Muscle of leg (tissue), 11 donors: Measurements from ENCODE around the gene TRIM33. TPM values are rescaled to one million over a fixed set of nuclear protein-coding genes. Genes with fewer than 3 reads are reported as not detected.
"Not testable (repeated sequence)": the region's sequence is repeated elsewhere in the genome, so short reads cannot be mapped to it uniquely, and the experiment has no call there.

Experiments
- DNase-seq: peaks from one replicate; pipeline ENCODE4 v3.0.0; 2013
- H3K27ac ChIP-seq: one replicate; pipeline ENCODE4 v1.5.1; 2013; ENCODE audit warnings: mild to moderate bottlenecking, low read length, control low read depth
- H3K27me3 ChIP-seq: one replicate; pipeline ENCODE4 v1.6.1; 2013; ENCODE audit warnings: low read length; ENCODE audit not compliant: control insufficient read depth, insufficient read depth
- H3K36me3 ChIP-seq: one replicate; pipeline ENCODE4 v1.6.1; 2013; ENCODE audit warnings: low read length; ENCODE audit not compliant: control insufficient read depth, insufficient read depth
- H3K4me1 ChIP-seq: one replicate; pipeline ENCODE4 v1.6.1; 2013; ENCODE audit warnings: low read length; ENCODE audit not compliant: control insufficient read depth, insufficient read depth
- H3K4me3 ChIP-seq: one replicate; pipeline ENCODE4 v1.5.1; 2013; ENCODE audit warnings: low read length, control low read depth
- H3K9me3 ChIP-seq: replicated peaks from 2 replicates; pipeline ENCODE4 v1.6.1; 2013; ENCODE audit warnings: low read depth, low read length; ENCODE audit not compliant: control insufficient read depth
- WGBS: methylation state at CpG from one replicate; pipeline ENCODE4 v1.1.5; 2013; ENCODE audit warnings: missing lambda C conversion rate; ENCODE audit not compliant: insufficient coverage; 5-methylcytosine and 5-hydroxymethylcytosine counted together
- polyA plus RNA-seq, 8 donors: library from polyadenylated mRNA; unstranded; fragments of 120-200 nt; gene quantifications; one replicate each; pipeline versions ENCODE4 v1.2.1 to v1.2.3, GENCODE V29; 2013; ENCODE audit warnings: inconsistent platforms in 1 of 8, low replicate concordance in 1 of 8; ENCODE audit not compliant: insufficient read length in 8 of 8, insufficient read depth in 1 of 8
- total RNA-seq: library from RNA; stranded (reverse); fragments of 120-200 nt; gene quantifications from one replicate; pipeline ENCODE4 v1.2.4, GENCODE V29; 2013

Gene TRIM33
- total and polyA plus RNA-seq, 9 donors: 14.3 to 26.2 (median 18.2) TPM

DNA sequence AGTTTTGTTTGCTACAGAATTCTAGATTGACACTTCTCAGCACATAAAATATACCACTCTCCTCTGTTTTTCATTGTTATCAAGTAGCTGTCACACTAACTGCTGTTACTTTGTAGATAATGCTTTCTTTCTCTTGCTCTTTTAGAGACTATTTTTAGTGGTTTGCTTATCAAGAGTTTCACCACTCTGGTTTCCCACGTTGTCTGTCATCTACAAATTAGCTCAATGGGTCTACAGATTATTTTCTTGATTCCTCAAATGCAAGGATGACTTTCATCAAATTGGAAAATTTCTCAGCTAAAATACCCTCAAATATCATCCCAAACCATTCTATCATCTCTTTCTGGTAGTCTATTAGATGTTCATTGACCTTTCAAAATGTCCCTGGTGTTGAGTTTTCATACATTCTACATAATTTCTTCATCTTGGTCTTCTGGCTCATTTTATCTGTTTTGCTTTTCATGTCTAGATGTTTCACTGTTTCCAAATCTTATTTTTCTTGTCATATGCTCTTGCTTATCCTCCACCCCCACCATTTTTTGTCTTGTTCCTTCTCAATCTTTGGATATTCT, 122.5 kb downstream of the TRIM33 start:
- Histone ChIP-seq H3K9me3 (peaks cover 22% of the 10 kb centered on the region), H3K27ac (no peak overlapping the region), H3K4me1 (no peaks in the 10 kb centered on the region), H3K36me3 (peaks cover 4% of the 10 kb centered on the region), H3K27me3 (no peaks in the 10 kb centered on the region), H3K4me3 (no peak overlapping the region)
- no peak for DNase-seq
- no CpG with 5 or more reads among the region's 1 CpG for WGBS

- not testable (repeated sequence) for H3K27me3 ChIP-seq, H3K4me1 ChIP-seq, DNase-seq, H3K36me3 ChIP-seq, H3K4me3 ChIP-seq, H3K27ac ChIP-seq
- H3K9me3 ChIP-seq: peaks cover 22% of the 10 kb centered on the region
- no CpG with 5 or more reads among the region's 6 CpGs for WGBS
Measured at GRCh38 chr1:114387585-114387984, 123.4 kb downstream of the TRIM33 start.

GRCh38 chr1:114387010-114387360, 124.0 kb downstream of the TRIM33 start:
- H3K36me3 ChIP-seq: peaks cover 2% of the 10 kb centered on the region
- peaks cover 22% of the 10 kb centered on the region for H3K9me3 ChIP-seq
- peak; percentile 11 for DNase-seq
- no peak overlapping the region for H3K27ac ChIP-seq
- no CpG with 5 or more reads among the region's 1 CpG for WGBS
- H3K4me1 ChIP-seq: no peaks in the 10 kb centered on the region
- H3K27me3 ChIP-seq: no peaks in the 10 kb centered on the region
- no peak overlapping the region for H3K4me3 ChIP-seq

DNA sequence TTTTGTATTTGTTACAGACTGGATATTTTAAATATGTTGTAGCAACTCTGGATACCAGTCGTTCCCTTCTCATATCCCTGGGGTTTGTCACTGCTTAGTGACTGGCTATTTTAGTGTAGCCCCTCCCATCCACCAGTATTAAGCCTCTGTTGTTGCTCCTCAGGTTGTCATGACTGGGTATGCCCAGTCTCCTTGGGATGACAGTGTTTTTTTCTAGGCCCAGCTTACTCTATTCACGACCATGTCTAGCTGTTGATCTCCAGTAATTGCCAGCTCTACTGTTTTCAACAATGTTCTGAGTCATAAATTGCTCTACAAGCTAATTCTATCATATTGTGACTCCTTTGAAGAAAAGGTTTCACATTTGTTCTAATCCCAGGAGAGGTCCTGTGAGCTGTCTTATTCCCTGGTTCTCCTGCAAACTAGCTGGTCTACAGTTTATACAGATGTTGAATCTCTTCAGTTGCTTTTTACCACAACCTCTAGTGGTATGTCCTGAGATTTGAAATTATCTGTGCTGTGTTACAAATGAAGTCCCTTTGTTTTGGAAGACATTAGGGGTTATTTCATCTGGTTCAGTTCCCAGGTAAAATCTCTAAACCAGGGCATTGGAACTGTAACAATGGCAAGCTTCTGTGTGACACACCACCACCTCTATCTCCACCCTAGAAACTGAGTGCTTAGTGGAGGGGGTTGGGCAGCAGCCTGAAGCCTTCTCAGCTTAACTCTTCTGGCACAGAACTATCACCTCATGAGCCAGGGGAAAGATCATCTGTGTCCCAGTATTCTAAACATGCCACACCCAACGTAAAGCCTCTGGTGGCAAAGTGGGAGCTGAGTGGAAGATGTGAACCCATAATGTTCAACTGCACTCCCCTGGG, 124.6 kb downstream of the TRIM33 start:
- H3K4me1 ChIP-seq: no peaks in the 10 kb centered on the region
- WGBS: no CpG with 5 or more reads among the region's 3 CpGs
- H3K27me3 ChIP-seq: no peaks in the 10 kb centered on the region
- H3K27ac ChIP-seq: no peak overlapping the region
- no peak overlapping the region for H3K4me3 ChIP-seq
- peaks cover 22% of the 10 kb centered on the region for H3K9me3 ChIP-seq
- DNase-seq: peak; percentile 14
- no peaks in the 10 kb centered on the region for H3K36me3 ChIP-seq

DNA sequence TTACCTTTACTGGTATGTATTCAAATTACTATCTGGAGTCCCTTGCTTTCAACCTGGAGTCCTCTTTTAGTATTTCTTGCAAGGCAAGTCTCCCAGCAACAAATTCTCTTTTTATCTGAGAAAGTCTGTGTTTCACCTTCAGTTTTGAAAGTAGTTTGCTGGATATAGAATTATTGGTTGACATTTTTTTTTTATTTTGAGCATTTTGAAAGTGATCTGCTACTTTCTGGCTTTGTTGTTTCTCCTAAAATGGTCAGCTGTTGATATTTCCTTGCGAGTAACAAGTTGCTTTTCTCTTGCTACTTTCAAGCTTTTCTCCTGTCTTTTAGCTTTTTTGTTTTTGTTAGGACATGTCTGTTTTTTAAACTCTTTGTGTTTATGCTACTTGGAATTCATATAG, 126.1 kb downstream of the TRIM33 start:
- no peaks in the 10 kb centered on the region for H3K27me3 ChIP-seq
- no peak overlapping the region for H3K4me3 ChIP-seq
- H3K27ac ChIP-seq: no peak overlapping the region
- peaks cover 22% of the 10 kb centered on the region for H3K9me3 ChIP-seq
- H3K36me3 ChIP-seq: no peaks in the 10 kb centered on the region
- no peaks in the 10 kb centered on the region for H3K4me1 ChIP-seq
- WGBS: no CpG with 5 or more reads among the region's 1 CpG
- no peak for DNase-seq

DNA sequence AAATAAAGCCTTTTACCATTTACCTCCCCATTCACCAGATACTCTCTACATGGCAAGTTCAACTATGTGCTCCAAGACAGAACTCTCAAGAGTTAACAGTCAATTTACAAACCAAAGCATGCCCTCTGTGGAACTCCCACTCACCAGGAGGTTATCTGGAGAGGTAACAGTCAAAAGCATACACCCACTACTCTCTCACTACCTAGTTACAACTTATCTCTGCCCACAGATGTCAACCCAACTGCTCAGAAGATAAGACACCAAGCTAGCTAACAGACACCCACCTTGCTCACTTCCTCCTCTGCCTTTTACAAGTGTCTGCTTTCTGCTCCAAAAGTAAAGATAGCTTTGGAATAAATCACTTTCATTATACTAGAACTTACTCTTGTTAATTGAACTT, 131.0 kb downstream of the TRIM33 start:
- Histone ChIP-seq H3K4me3 (no peak overlapping the region), H3K36me3 (no peaks in the 10 kb centered on the region), H3K4me1 (no peaks in the 10 kb centered on the region), H3K9me3 (peaks cover 17% of the 10 kb centered on the region), H3K27ac (no peak overlapping the region), H3K27me3 (no peaks in the 10 kb centered on the region)
- no peak for DNase-seq

DNA sequence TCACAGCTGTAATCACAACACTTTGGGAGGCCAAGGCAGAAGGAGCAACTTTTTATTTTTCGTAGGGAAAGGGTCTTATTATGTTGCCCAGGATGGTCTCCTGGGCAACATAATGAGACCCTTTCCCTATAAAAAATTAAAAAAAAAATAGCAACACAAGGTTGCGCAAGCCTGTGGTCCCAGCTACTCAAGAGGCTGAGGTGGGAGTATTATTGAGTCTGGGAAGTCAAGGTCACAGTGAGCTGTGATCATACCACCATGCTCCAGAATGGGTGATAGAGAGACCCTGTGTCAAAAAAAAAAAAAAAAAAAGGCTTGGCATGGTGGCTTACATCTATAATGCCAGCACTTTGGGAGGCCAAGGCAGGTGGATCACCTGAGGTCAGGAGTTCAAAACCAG, 131.6 kb downstream of the TRIM33 start:
- peaks cover 17% of the 10 kb centered on the region for H3K9me3 ChIP-seq

GRCh38 chr1:114377356-114377755, 133.6 kb downstream of the TRIM33 start:
- H3K9me3 ChIP-seq: peaks cover 18% of the 10 kb centered on the region
- no peak for DNase-seq
- no peaks in the 10 kb centered on the region for H3K27me3 ChIP-seq
- H3K27ac ChIP-seq: no peak overlapping the region
- no peak overlapping the region for H3K4me3 ChIP-seq
- no peaks in the 10 kb centered on the region for H3K36me3 ChIP-seq
- H3K4me1 ChIP-seq: no peaks in the 10 kb centered on the region

More for the DNA sequence above, 131.6 kb downstream of the TRIM33 start:
- Histone ChIP-seq H3K4me1 (no peaks in the 10 kb centered on the region), H3K36me3 (no peaks in the 10 kb centered on the region), H3K4me3 (no peak overlapping the region), H3K27me3 (no peaks in the 10 kb centered on the region), H3K27ac (no peak overlapping the region)
- DNase-seq: no peak
- no CpG with 5 or more reads among the region's 2 CpGs for WGBS

DNA sequence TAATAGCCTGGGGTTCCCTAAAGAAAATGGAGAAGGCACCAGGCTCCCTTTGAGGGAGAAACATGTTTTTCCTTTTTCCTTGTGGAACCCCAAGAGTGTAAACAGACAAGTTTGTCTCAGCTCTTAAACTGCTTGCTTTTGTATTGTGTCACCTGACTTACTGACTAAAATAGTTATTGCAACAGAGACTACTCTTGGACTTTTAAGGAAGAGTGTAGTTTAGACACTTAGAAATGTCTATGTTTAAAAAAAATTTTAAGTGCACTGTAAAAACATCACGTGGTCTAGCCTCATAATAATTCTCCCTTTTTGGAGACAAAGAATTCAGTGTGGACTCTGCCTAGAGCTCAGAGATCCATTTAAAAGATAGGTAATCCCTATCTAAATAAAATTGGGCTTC, 141.1 kb downstream of the TRIM33 start:
- Histone ChIP-seq H3K4me1 (no peaks in the 10 kb centered on the region), H3K27ac (no peak overlapping the region), H3K36me3 (no peaks in the 10 kb centered on the region), H3K27me3 (no peaks in the 10 kb centered on the region), H3K4me3 (no peak overlapping the region), H3K9me3 (peaks cover 8% of the 10 kb centered on the region)
- peak; percentile 54 for DNase-seq
- no CpG with 5 or more reads among the region's 1 CpG for WGBS

DNA sequence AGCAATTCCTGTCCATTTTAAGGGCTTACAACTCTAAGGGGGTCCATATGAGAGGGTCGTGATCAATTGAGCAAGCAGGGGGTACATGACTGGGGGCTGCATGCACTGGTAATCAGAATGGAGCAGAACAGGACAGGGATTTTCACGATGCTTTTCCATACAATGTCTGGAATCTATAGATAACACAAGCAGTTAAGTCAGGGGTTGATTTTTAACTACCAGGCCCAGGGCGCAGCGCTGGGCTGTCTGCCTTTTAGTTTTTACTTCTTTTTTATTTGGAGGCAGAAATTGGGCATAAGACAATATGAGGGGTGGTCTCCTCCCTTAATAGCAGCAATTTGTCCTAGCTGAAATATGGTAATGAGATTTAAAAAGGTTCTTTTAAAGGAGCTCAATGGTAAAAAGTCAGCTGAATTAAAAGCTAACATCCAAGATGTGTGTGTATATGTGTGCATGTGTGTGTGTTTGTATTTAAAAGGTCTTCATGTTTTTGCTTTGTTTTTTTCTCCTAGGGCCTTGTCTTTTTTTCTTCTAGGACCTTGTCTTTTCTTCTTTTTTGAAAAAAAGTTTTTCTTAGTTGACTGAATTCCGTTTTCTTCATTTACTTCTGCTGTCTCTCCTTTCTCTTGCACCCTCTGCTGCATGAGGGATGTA, 141.6 kb downstream of the TRIM33 start:
- not testable (repeated sequence) for H3K9me3 ChIP-seq, H3K4me1 ChIP-seq, DNase-seq, H3K27ac ChIP-seq, H3K27me3 ChIP-seq, H3K4me3 ChIP-seq, H3K36me3 ChIP-seq
- no CpG with 5 or more reads among the region's 5 CpGs for WGBS
